Activated CD8-positive, alpha-beta memory T cell treated with anti-CD3 and anti-CD28 coated beads, Interleukin-2, amount 50 U/mL, for 4 hours (primary cell): ENCODE results near the gene BHLHE41.
A peak's percentile ranks its signal among the peaks of the same experiment; 100 is the strongest.

ENCODE experiments used
- DNase-seq: peaks from one replicate; pipeline ENCODE4 v3.0.0-alpha.2; 2020

Gene BHLHE41

DNA sequence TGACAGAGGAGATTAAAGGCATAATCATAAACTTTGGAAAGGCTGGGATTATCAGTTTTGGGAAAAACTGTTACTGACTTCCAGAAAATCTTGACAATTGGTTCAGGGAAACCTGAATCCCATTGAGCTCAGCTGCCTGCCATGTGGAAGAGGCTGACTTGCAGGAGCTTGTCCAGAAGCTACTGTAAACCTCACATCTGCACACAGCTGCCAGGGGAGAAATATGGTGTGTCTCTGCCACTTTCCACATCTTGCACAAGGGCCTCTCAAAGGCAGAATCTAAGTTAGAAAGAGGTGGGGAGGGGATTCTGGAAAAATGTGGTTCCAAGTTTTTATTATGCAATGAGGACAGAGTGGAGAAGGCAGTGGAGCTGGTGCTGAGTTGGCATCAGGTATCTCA lies 8.7 kb upstream of the BHLHE41 start:
- no peak for DNase-seq

DNA sequence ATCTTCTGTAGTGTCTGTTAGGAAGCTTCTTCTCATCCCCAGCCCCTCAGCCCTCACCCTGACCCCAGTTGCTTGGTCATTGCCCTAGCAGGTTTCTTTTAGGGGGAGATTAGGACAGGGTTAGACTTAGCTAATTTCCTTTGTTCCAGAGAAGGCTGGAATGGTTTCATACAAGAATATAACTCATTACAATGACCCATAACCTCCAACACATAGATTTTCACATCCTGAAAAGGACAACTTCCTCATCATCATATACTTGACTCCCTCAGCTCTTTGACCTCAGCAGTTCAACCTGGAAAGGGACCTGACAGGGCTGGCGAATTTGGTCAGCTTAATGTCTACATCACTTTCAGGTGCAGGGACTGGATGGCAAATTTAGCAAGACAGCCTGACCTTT lies 8.0 kb upstream of the BHLHE41 start:
- DNase-seq: no peak

DNA sequence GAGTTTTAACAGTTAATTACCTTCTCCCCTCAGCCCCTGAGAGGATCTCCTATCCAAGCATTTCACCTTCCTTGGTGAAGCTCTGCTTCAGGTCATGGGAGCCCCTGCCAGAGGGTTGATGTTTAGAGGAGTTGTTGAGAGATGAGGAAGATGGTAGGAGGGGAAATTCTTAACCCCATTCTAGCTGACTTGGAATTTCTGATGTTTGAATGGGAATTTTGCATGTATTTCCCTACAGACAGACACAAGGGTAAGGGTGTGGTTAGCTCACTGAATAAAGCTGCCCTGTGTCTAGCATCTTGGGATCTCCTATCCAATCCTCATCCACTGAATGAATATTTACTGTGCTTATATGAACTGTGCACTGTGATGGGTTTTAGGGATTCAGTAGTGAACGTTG lies 7.1 kb upstream of the BHLHE41 start:
- DNase-seq: no peak

DNA sequence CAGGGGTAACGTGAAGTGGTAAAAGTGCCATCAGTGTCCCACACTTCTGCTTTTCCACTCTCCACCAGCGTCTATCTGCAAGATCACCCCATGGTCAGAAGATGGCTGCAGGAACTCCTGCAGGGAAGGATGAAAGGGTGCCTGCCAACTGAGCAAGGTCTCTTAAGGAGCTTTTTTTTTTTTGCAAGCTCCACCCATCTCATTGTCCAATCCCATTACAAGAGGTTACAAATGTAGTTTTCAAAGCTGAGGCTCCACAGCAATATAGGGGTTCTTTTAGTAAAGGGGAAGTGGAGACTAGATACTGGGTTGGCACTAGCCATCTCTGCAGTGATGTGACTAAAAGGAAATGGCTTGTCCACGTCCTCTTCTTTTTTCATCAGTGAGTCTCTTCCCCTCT lies 5.9 kb upstream of the BHLHE41 start:
- no peak for DNase-seq

- no peak for DNase-seq
Measured at GRCh38 chr12:26128168-26128567, 3.3 kb upstream of the BHLHE41 start.

GRCh38 chr12:26127404-26127803 lies 2.6 kb upstream of the BHLHE41 start:
- DNase-seq: no peak

GRCh38 chr12:26126340-26127284 lies 1.8 kb upstream of the BHLHE41 start:
- peak; percentile 19 for DNase-seq

DNA sequence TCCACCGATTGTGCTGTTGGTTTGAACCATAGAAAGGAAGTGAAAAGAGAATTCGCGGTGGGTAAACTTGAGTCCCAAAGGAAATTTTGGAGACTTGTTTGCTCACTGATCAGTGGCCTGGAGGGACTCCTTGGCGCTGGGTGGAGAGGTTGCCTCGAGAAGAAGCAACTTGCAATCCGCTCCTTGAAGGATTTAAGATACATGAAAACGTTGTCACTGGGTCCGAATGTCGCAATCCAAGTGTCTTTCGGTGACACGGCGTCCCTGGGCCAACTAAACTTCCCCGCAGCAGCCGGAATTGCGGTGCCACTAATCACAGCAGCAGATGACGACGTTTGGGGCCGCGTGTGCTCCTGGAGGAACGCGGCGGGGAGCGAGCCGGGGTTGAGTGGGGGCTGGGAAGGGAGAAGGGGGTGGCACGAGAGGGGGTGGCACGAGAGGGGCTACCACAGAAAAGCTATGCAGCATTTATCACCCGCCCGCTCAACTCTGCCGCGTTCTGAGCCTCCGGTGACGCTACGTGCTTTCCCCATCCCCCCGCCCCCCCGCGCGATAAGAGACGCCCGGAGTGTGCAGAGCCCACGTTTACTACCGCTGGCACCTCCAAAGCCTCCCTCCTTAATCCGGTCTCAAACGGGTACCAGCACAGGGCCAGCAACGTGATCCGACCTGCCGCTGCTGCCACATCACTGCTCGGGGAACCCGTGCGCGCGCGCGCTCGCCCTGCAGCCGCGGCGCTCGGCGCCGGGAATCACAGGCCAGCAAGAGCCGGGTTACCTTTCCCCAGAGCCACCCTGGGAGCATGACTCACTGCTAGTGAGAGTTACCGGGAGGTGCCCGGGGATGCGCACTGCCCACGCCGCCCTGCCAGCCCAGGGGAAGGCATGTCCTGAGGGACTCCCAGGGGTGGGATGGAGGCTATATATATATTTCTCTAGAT lies 833 bp upstream of the BHLHE41 start:
- DNase-seq: peak; percentile 18

GRCh38 chr12:26123482-26123980 lies 1.3 kb downstream of the BHLHE41 start:
- no peak for DNase-seq

GRCh38 chr12:26122681-26123481 lies 2.0 kb downstream of the BHLHE41 start:
- peak; percentile 24 for DNase-seq

DNA sequence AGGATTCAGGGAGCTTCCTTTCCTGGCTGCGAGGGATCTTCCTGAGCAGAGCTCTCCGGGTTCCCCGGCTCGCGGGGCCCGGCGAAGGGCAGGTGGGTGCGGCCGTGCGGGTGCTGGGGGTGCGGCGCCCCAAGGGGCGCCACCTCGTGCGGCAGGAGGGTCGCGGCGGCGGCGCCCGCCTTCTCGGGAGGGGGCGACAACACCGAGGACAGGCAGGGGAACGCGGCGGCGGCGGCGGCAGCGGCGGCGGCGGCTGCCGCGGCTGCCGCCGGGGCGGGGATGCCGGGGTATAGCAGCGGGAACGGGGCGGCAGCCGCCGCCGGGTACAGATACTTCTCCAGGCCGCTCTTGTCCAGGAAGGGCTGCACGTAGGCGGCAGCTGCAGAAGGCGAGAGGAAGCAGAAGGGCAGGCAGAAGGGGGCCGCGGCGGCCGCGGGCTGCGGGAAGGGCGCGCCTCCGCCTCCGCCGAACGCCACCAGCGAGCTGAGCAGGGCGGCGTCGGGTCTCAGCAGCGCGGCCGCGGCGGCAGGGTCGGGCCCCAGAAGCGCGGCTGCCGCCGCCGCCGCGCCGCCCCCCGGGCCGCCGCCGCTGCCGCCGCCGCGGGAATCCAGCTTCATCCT lies 2.7 kb downstream of the BHLHE41 start:
- peak; percentile 30 for DNase-seq

GRCh38 chr12:26121323-26122060 lies 3.3 kb downstream of the BHLHE41 start:
- no peak for DNase-seq

DNA sequence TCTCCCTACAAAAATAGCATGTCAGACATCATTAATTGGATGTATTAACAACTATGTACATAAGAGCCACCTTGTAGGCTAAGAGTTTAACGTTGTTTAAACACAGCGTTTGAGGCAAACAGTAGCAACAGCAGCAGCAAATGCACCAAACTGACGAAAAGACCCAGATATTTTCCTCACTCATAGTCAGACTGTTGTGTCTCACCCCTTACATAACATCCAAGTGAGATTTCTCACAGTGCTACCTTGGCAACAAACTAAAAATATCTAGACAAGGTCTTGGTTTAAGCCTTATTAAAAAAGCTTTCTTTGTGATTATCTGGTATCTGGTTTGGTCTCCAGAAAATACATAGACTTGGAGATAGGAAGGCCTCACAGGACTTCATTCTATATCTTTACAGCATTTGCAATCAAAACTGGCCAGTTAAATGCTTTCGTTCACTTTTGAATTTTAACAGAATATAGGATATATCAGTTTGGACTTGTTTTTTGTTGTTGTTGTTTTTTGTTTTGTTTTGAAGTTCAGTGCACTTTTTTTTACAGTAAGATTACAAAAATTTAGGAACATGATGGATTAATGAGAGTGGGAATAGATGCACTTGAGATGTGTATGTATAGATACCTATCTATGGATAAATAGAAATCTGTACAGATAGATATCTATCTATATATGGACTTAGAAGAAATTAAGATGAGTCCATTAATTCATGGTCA lies 4.1 kb downstream of the BHLHE41 start:
- no peak for DNase-seq

GRCh38 chr12:26119391-26119989 lies 5.3 kb downstream of the BHLHE41 start:
- no peak for DNase-seq

GRCh38 chr12:26118308-26118707 lies 6.5 kb downstream of the BHLHE41 start:
- DNase-seq: no peak

DNA sequence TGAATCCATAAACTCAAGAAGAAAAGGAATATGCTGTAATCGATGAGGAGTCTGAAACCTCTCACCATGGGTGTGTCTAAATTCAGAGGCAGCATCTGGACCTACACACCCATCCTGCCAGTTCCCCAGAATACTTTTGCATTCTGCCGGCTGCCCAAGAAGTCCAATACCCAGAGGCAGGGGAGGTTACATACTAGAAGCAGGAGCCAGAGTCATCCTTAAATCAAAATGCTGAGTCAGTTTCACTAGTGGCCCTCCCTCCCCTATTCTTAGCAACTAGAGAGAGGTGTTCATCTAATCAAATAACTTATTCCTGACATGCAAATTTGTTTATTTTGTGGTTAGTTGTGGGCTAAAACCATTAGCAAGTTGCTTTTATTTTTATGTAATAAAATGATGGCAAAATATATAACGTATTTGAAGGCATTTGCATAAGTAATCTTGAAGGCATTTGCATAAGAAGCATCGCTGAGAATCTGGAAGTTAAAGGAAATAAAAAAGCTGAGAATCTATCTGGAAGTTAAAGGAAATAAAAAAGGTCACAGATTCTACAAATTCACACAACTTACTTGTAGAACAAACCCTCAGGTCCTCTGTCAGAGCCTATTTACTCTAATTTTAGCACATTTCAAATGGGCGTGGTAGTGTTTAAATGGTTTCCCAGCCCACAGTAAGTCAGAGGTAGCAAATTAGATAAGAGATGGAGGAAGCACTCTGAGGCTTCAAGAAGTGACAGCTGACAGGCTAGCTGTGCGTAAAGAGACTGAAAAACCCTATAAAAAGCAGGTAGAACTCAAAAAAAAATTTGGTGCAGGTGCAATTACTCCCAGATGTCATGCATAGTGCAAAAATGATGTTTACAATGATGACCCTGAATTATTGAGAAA lies 7.8 kb downstream of the BHLHE41 start:
- DNase-seq: no peak

- no peak for DNase-seq
Measured at GRCh38 chr12:26114720-26115401, 10.0 kb downstream of the BHLHE41 start.
